Stimulated activated CD8-positive, alpha-beta memory T cell treated with anti-CD3 and anti-CD28 coated beads, Interleukin-15, amount 100 ng/mL, for 48 hours (primary cell): ENCODE results near the gene COMMD1.
"Not testable (repeated sequence)": the region's sequence is repeated elsewhere in the genome, so short reads cannot be mapped to it uniquely, and the experiment has no call there.

Experiments used
- DNase-seq, 2 donors: peaks; one replicate each; pipeline ENCODE4 v3.0.0-alpha.2; 2020; ENCODE audit warnings: low read depth in 2 of 2

Gene COMMD1

GRCh38 chr2:62071760-62072680, 166.5 kb downstream of the COMMD1 start:
- no peak for DNase-seq

GRCh38 chr2:62074233-62074632, 168.8 kb downstream of the COMMD1 start:
- no peak for DNase-seq

- DNase-seq, result no peak
These were observed 171.6 kb downstream of the COMMD1 start for GRCh38 chr2:62076980-62077638.

- no peak for DNase-seq
These were observed 179.3 kb downstream of the COMMD1 start for GRCh38 chr2:62084801-62085200.

GRCh38 chr2:62089658-62090057, 184.2 kb downstream of the COMMD1 start:
- no peak for DNase-seq

- no peak for DNase-seq
These were observed 186.0 kb downstream of the COMMD1 start for GRCh38 chr2:62091471-62091870.

GRCh38 chr2:62099050-62099449, 193.6 kb downstream of the COMMD1 start:
- DNase-seq, result no peak

GRCh38 chr2:62099523-62100175, 194.2 kb downstream of the COMMD1 start:
- DNase-seq, result no peak

- no peak for DNase-seq
These were observed 196.4 kb downstream of the COMMD1 start for GRCh38 chr2:62101886-62102285.

- no peak for DNase-seq
These were observed 197.0 kb downstream of the COMMD1 start for GRCh38 chr2:62102402-62102920.

- no peak for DNase-seq
These were observed 204.1 kb downstream of the COMMD1 start for GRCh38 chr2:62109554-62109953.

- DNase-seq, result no peak
These were observed 205.0 kb downstream of the COMMD1 start for GRCh38 chr2:62110415-62111025.

GRCh38 chr2:62112179-62112578, 206.7 kb downstream of the COMMD1 start:
- no peak for DNase-seq

GRCh38 chr2:62114564-62114963, 209.1 kb downstream of the COMMD1 start:
- DNase-seq, result no peak

GRCh38 chr2:62116983-62117382, 211.5 kb downstream of the COMMD1 start:
- DNase-seq, result no peak

- DNase-seq, result no peak
These were observed 212.7 kb downstream of the COMMD1 start for GRCh38 chr2:62118160-62118559.

GRCh38 chr2:62119311-62119974, 214.0 kb downstream of the COMMD1 start:
- no peak for DNase-seq

GRCh38 chr2:62126239-62126638, 220.8 kb downstream of the COMMD1 start:
- not testable (repeated sequence) for DNase-seq

GRCh38 chr2:62133320-62133823, 227.9 kb downstream of the COMMD1 start:
- DNase-seq, result no peak

GRCh38 chr2:62136956-62137830, 231.7 kb downstream of the COMMD1 start:
- no peak for DNase-seq
